GM12878 (cell line): ENCODE data around the gene MAP1S. TPM values are rescaled to one million over a fixed set of nuclear protein-coding genes. Genes with fewer than 3 reads are reported as not detected.
A peak's percentile ranks its signal among the peaks of the same experiment; 100 is the strongest.

ENCODE experiments used
- ATAC-seq: fragments of 200-7000 bp; cut with Tn5 transposase; 3 replicates; pipeline ENCODE4 v1.9.1; 2020; ENCODE audit warnings: mild to moderate bottlenecking, moderate library complexity
- BruUV-seq: library from RNA; stranded (reverse); fragments of 400-500 nt; replicated peaks from 2 replicates; lab custom pipeline; 2021; lab: Mats Ljungman, UMichigan
- CTCF ChIA-PET: fragments of 300-600 bp; sonication (Branson Sonifier 250); formaldehyde crosslinking; extraction: SDS; loops from one replicate; lab custom pipeline; 2021; ENCODE audit warnings: inconsistent platforms; lab: Yijun Ruan, JAX
- POLR2A ChIA-PET: fragments of 350-600 bp; formaldehyde crosslinking; extraction: SDS; loops from one replicate; lab custom pipeline; 2021; ENCODE audit warnings: inconsistent platforms; lab: Charles Lee
- RAD21 ChIA-PET: fragments of 300-600 bp; sonication (Branson Sonifier 250); formaldehyde crosslinking; loops from one replicate; lab custom pipeline; 2023; ENCODE audit warnings: antibody characterized with exemption; ENCODE audit not compliant: unreplicated experiment; lab: Charles Lee
- SMC1A ChIA-PET: fragments of 300-600 bp; sonication (Branson Sonifier 250); formaldehyde crosslinking; loops from one replicate; lab custom pipeline; 2023; ENCODE audit not compliant: unreplicated experiment, uncharacterized antibody; lab: Charles Lee
- DNase-seq: peaks from one replicate; pipeline ENCODE4 v3.0.0-alpha.2; 2011; ENCODE audit warnings: low read depth, low spot score
- FAIRE-seq: peaks from 3 replicates; lab custom pipeline; 2011; peaks lifted over from hg19 to GRCh38; lab: Jason Lieb, UNC
- H2AFZ ChIP-seq: 2 replicates; pipeline ENCODE4 v1.6.0; 2011; ENCODE audit warnings: low read depth, low read length, control low read depth; ENCODE audit not compliant: control insufficient read depth
- H3K27ac ChIP-seq: 2 replicates; pipeline ENCODE4 v1.5.1; 2011; ENCODE audit warnings: control low read depth; ENCODE audit not compliant: control insufficient read depth, insufficient read depth
- H3K27me3 ChIP-seq, 2 experiments: replicated peaks in 1 of 2; 2 replicates each; pipeline versions ENCODE4 v1.6.0 to v1.6.1; 2011; ENCODE audit warnings: low read length in 1 of 2; ENCODE audit not compliant: control insufficient read depth in 2 of 2, insufficient read depth in 2 of 2
- H3K36me3 ChIP-seq, 2 experiments: 2 replicates each; pipeline ENCODE4 v1.5.1; 2011; ENCODE audit warnings: low read length in 1 of 2; ENCODE audit not compliant: control insufficient read depth in 2 of 2, insufficient read depth in 2 of 2
- H3K4me1 ChIP-seq: 2 replicates; pipeline ENCODE4 v1.6.1; 2011; ENCODE audit warnings: mild to moderate bottlenecking, low read length, moderate library complexity, mixed read lengths; ENCODE audit not compliant: control insufficient read depth, insufficient read depth
- H3K4me2 ChIP-seq: 2 replicates; pipeline ENCODE4 v1.6.0; 2011; ENCODE audit warnings: control low read depth; ENCODE audit not compliant: control insufficient read depth, insufficient read depth
- H3K4me3 ChIP-seq: fragments of 200-600 bp; sonication (generic); 2 replicates; pipeline ENCODE4 v1.5.1; 2016
- H3K79me2 ChIP-seq: 2 replicates; pipeline ENCODE4 v1.6.0; 2011; ENCODE audit warnings: low read length; ENCODE audit not compliant: control insufficient read depth, insufficient read depth
- H3K9ac ChIP-seq: 2 replicates; pipeline ENCODE4 v1.8.0; 2011; ENCODE audit warnings: low read length, control low read depth, mixed read lengths; ENCODE audit not compliant: control insufficient read depth, insufficient read depth
- H3K9me3 ChIP-seq: replicated peaks from 3 replicates; pipeline ENCODE4 v1.5.1; 2011; ENCODE audit warnings: mild to moderate bottlenecking, low read length; ENCODE audit not compliant: control insufficient read depth, insufficient read depth
- H4K20me1 ChIP-seq: 2 replicates; pipeline ENCODE4 v1.6.0; 2011; ENCODE audit not compliant: control insufficient read depth, insufficient read depth
- CEBPB ChIP-seq, 2 experiments: fragments of 150-350 bp in 1 of 2; IDR thresholded peaks; 2 replicates each; pipeline ENCODE4 v1.6.1; 2012 to 2014; ENCODE audit warnings: low read depth in 2 of 2, low read length in 2 of 2, borderline replicate concordance in 1 of 2, inconsistent platforms in 1 of 2
- FOS ChIP-seq: IDR thresholded peaks from 3 replicates; pipeline ENCODE4 v1.6.1; 2011; ENCODE audit warnings: borderline replicate concordance; ENCODE audit not compliant: insufficient read length; ENCODE audit errors: extremely low read depth
- IRF4 ChIP-seq: IDR thresholded peaks from 2 replicates; pipeline ENCODE4 v1.6.1; 2011; ENCODE audit warnings: low read depth, low read length
- MEF2A ChIP-seq: IDR thresholded peaks from 2 replicates; pipeline ENCODE4 v1.6.1; 2011; ENCODE audit warnings: low read depth, mild to moderate bottlenecking, low read length, moderate library complexity; ENCODE audit not compliant: insufficient read depth
- NBN ChIP-seq: fragments of 450-650 bp; IDR thresholded peaks from 2 replicates; pipeline ENCODE4 v1.6.1; 2016
- NRF1 ChIP-seq: conservative IDR thresholded peaks from 2 replicates; pipeline ENCODE4 v1.6.1; 2011; ENCODE audit warnings: mild to moderate bottlenecking, low read depth, low read length, improper control_type of control experiment
- PBX3 ChIP-seq: IDR thresholded peaks from 2 replicates; pipeline ENCODE4 v1.6.1; 2011; ENCODE audit warnings: mild to moderate bottlenecking, low read depth, low read length, moderate library complexity; ENCODE audit not compliant: insufficient replicate concordance
- RB1 ChIP-seq: fragments of 450-650 bp; formaldehyde crosslinking; IDR thresholded peaks from 2 replicates; pipeline ENCODE4 v1.6.1; 2017; ENCODE audit warnings: mild to moderate bottlenecking, borderline replicate concordance
- WGBS: methylation state at CpG from one replicate; pipeline ENCODE4 v1.1.6; 2016; ENCODE audit warnings: low lambda C conversion rate; ENCODE audit not compliant: insufficient replicate concordance, insufficient coverage; ENCODE audit errors: missing lambda C conversion rate; 5-methylcytosine and 5-hydroxymethylcytosine counted together
- in situ Hi-C: fragments of 300-500 bp; cut with MboI; formaldehyde crosslinking; loops from 9 replicates; pipeline ENCODE4 v1.14.3; 2018; ENCODE audit warnings: mixed read lengths
- intact Hi-C: fragments of 100-400 bp; cut with micrococcal nuclease; formaldehyde crosslinking; loops from one replicate; pipeline ENCODE4 v1.14.2; 2022; ENCODE audit not compliant: unreplicated experiment
- polyA plus RNA-seq, 11 experiments: library from polyadenylated mRNA; depleted of rRNA in 4 of 11; unstranded in 6 of 11; stranded (reverse) in 5 of 11; fragments of >200 nt; fragmentation: Nextera tagmentation in 4 of 11; fragmentation: Illumina TruSeq in 1 of 11; extraction: Ambion mirVana in 4 of 11; extraction: Trizol in 1 of 11; gene quantifications; 1 replicate in 1 of 11; 2 replicates in 10 of 11; pipeline versions ENCODE4 v1.2.1 to v1.2.3, GENCODE V29; 2011 to 2016; ENCODE audit warnings: inconsistent platforms in 2 of 11, missing spikeins in 2 of 11, low read depth in 1 of 11
- total RNA-seq, 4 experiments: library from RNA; depleted of rRNA in 3 of 4; stranded (reverse); fragments of >200 nt in 3 of 4; fragmentation: Illumina TruSeq in 1 of 4; extraction: Trizol in 1 of 4; gene quantifications; 2 replicates each; pipeline versions ENCODE4 v1.2.1 to v1.2.3, GENCODE V29; 2013 to 2021
- TF ChIP-seq, protein P1 (sequence below): fragments of 450-650 bp; IDR thresholded peaks from 2 replicates; pipeline ENCODE4 v1.6.1; 2017; ENCODE audit warnings: mild to moderate bottlenecking, moderate library complexity
- TF ChIP-seq, protein P2 (sequence below): fragments of 450-650 bp; formaldehyde crosslinking; IDR thresholded peaks from 2 replicates; pipeline ENCODE4 v1.4.0; 2022; ENCODE audit warnings: mild to moderate bottlenecking, moderate library complexity

The MAP1S gene
- total and polyA plus RNA-seq, 10 of the 15 experiments (the other 5 are each of a cell fraction or from before 2014, with no cell fraction given), result 2.1 to 63.9 (median 15.0) TPM

GRCh38 chr19:17775991-17776803 is 56.9 kb downstream of the MAP1S start:
- Histone ChIP-seq H3K9me3 (no peaks in the 10 kb centered on the region), H2AFZ (no peak overlapping the region), H3K79me2 (no peaks in the 10 kb centered on the region), H3K4me1 (peaks cover 20% of the 10 kb centered on the region), H3K4me3 (no peak overlapping the region), H3K4me2 (peak overlapping the region; percentile 75), H3K9ac (peak overlapping the region; percentile 9; the same call in 1 of the 2 replicates), H4K20me1 (no peaks in the 10 kb centered on the region; the same call in 1 of the 2 replicates), H3K27ac (peak overlapping the region; percentile 76), H3K27me3 (no peaks in the 10 kb centered on the region), H3K36me3 (peaks cover 7 to 12% of the 10 kb centered on the region in 2 experiments)
- ChIA-PET SMC1A (interaction anchor here (0.8 to 2.6 kb wide), 17 partner anchors 10 to 249 kb away, joined by 3 to 20 read pairs (median 5); partner anchors contain the start of genes FCHO1, MAP1S and RPL18A), CTCF (interaction anchor here (0.6 to 4.4 kb wide), 27 partner anchors 10 to 224 kb away, joined by 3 to 28 read pairs (median 5); partner anchors contain the start of genes CCDC124, JAK3 and MAP1S), POLR2A (interaction anchor here (0.5 to 2.1 kb wide), 11 partner anchors 9 to 253 kb away, joined by 3 to 23 read pairs (median 4); partner anchors contain the start of gene FCHO1), RAD21 (interaction anchor here (0.5 to 5.0 kb wide), 13 partner anchors 10 to 156 kb away, joined by 3 to 96 read pairs (median 4); partner anchors contain the start of genes CCDC124, FCHO1, JAK3 and MAP1S)
- no TSS peak for BruUV-seq
- FAIRE-seq (peak; percentile 71), DNase-seq (peak; percentile 80), ATAC-seq (peak; percentile 86)
- 2% methylated on average over 20 of the region's 27 CpGs for WGBS
- in situ Hi-C loops (no loop called here), intact Hi-C loops (loop anchor here (2.0 to 5.0 kb wide), 2 partner anchors 21 to 81 kb away; partner anchors contain the start of gene RPL18A)
- peak; percentile 60; the same call in 1 of the 2 replicates for TF ChIP-seq MEF2A
- TF ChIP-seq CEBPB (IDR thresholded peaks at IDR 0.05; ENCODE audit: borderline replicate concordance in 1 of 2, low read depth in 2 of 2, low read length in 2 of 2), result peak in 1 of 2 experiments; percentile 91; a peak in 1 of 4 replicates
- TF ChIP-seq, protein P1, sequence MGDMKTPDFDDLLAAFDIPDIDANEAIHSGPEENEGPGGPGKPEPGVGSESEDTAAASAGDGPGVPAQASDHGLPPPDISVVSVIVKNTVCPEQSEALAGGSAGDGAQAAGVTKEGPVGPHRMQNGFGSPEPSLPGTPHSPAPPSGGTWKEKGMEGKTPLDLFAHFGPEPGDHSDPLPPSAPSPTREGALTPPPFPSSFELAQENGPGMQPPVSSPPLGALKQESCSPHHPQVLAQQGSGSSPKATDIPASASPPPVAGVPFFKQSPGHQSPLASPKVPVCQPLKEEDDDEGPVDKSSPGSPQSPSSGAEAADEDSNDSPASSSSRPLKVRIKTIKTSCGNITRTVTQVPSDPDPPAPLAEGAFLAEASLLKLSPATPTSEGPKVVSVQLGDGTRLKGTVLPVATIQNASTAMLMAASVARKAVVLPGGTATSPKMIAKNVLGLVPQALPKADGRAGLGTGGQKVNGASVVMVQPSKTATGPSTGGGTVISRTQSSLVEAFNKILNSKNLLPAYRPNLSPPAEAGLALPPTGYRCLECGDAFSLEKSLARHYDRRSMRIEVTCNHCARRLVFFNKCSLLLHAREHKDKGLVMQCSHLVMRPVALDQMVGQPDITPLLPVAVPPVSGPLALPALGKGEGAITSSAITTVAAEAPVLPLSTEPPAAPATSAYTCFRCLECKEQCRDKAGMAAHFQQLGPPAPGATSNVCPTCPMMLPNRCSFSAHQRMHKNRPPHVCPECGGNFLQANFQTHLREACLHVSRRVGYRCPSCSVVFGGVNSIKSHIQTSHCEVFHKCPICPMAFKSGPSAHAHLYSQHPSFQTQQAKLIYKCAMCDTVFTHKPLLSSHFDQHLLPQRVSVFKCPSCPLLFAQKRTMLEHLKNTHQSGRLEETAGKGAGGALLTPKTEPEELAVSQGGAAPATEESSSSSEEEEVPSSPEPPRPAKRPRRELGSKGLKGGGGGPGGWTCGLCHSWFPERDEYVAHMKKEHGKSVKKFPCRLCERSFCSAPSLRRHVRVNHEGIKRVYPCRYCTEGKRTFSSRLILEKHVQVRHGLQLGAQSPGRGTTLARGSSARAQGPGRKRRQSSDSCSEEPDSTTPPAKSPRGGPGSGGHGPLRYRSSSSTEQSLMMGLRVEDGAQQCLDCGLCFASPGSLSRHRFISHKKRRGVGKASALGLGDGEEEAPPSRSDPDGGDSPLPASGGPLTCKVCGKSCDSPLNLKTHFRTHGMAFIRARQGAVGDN, result no peak
- TF ChIP-seq PBX3, result no peak
- peak; percentile 83 for TF ChIP-seq IRF4
- TF ChIP-seq FOS, result no peak
- no peak for TF ChIP-seq NRF1
- TF ChIP-seq, protein P2, sequence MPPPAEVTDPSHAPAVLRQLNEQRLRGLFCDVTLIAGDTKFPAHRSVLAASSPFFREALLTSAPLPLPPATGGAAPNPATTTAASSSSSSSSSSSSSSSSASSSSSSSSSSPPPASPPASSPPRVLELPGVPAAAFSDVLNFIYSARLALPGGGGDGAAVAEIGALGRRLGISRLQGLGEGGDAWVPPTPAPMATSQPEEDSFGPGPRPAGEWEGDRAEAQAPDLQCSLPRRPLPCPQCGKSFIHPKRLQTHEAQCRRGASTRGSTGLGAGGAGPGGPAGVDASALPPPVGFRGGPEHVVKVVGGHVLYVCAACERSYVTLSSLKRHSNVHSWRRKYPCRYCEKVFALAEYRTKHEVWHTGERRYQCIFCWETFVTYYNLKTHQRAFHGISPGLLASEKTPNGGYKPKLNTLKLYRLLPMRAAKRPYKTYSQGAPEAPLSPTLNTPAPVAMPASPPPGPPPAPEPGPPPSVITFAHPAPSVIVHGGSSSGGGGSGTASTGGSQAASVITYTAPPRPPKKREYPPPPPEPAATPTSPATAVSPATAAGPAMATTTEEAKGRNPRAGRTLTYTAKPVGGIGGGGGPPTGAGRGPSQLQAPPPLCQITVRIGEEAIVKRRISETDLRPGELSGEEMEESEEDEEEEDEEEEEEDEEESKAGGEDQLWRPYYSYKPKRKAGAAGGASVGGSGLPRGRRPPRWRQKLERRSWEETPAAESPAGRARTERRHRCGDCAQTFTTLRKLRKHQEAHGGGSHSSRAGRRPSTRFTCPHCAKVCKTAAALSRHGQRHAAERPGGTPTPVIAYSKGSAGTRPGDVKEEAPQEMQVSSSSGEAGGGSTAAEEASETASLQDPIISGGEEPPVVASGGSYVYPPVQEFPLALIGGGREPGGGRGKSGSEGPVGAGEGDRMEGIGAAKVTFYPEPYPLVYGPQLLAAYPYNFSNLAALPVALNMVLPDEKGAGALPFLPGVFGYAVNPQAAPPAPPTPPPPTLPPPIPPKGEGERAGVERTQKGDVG (CRISPR knock-in tag), result no peak
- TF ChIP-seq RB1, result no peak
- peak; percentile 97 for TF ChIP-seq NBN
